ENCODE measurements around the gene ABHD12.

ABHD12 gene

GRCh38 chr20:25296094-25297093, 94.2 kb downstream of the ABHD12 start:
- TF ChIP-seq, protein P1, sequence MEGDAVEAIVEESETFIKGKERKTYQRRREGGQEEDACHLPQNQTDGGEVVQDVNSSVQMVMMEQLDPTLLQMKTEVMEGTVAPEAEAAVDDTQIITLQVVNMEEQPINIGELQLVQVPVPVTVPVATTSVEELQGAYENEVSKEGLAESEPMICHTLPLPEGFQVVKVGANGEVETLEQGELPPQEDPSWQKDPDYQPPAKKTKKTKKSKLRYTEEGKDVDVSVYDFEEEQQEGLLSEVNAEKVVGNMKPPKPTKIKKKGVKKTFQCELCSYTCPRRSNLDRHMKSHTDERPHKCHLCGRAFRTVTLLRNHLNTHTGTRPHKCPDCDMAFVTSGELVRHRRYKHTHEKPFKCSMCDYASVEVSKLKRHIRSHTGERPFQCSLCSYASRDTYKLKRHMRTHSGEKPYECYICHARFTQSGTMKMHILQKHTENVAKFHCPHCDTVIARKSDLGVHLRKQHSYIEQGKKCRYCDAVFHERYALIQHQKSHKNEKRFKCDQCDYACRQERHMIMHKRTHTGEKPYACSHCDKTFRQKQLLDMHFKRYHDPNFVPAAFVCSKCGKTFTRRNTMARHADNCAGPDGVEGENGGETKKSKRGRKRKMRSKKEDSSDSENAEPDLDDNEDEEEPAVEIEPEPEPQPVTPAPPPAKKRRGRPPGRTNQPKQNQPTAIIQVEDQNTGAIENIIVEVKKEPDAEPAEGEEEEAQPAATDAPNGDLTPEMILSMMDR (conservative IDR thresholded peaks at IDR 0.05; ENCODE audit: low read depth, low read length) = peak; percentile 58
- no peak for DNase-seq (ENCODE audit: low read depth)
- no peak overlapping the region for H3K4me3 ChIP-seq (ENCODE audit: low read length)

GRCh38 chr20:25295386-25296093, 95.1 kb downstream of the ABHD12 start:
- TF ChIP-seq, protein P1 (conservative IDR thresholded peaks at IDR 0.05; ENCODE audit: low read depth, low read length) = peak; percentile 1
- DNase-seq (ENCODE audit: low read depth) = no peak
- no peak overlapping the region for H3K4me3 ChIP-seq (ENCODE audit: low read length)

DNA sequence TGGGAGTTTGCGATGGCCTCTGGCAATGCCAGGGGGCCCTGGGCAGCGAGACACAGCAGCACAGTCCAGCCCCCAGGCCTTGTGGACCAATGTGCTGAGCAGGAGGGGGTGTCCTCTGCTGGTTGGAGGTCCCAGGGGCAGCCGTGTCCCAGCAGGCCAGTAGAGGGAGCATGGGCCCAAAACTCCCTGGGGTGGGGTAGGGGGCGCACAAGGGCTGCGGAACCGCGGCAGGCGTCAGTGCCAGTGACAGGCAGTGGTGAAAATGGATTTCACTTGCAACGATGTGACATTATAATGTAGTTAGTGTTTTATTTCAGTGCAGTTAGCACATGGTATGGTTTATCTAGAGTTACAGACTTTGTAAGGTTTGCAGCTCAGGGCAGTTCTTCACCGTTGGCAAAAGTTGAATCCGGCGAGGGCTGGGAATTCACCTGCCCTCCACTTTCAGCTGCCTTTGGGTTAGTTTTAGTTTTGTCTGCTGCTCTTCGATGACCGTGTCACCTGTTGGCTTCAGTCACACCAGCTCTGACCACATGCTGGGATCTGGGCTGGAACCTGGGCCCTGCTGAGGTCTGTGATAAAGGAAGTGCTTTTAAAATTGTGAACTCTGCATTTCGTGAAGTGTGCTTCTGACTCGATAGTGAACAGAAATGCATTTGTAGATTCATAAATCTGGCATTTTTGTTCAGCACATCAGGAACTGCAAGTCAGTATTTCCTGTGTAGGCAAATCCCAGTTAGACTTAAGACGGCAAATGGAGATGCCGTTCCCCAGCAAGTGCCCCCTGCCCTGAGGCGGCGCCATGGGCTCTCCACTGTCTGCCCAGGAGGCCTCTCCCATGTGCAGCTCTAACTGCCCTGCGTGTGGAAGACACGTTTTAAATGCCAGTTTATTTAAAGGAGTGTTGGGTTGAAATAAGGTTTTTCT, 95.9 kb downstream of the ABHD12 start:
- no peak for DNase-seq (ENCODE audit: low read depth)
- TF ChIP-seq, protein P1 (conservative IDR thresholded peaks at IDR 0.05; ENCODE audit: low read depth, low read length) = peak; percentile 100
- no peak overlapping the region for H3K4me3 ChIP-seq (ENCODE audit: low read length)

DNA sequence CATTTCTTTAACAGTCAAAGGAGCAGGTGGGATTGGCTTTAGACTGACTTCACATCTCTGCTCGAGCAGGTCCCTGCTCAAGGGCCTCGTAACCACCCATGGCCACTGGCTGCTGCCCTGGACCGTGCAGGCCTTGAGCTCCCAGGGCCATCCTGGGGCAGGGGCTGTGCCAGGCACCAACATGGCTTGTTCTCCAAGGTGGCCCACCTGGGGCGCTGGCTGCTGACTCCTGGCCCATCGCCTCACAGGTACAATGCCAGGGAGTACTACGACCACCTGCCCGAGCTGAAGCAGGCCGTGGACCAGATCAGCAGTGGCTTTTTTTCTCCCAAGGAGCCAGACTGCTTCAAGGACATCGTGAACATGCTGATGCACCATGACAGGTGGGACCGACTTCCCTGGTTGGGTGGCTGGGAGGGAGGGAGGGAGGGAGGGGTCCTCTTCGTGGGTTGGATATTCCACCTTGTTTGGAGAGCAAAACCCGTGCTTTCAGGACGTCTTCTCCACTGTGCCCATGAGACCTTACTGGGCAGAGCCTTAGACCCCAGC, 96.7 kb downstream of the ABHD12 start:
- H3K4me3 ChIP-seq (ENCODE audit: low read length) = no peak overlapping the region
- TF ChIP-seq, protein P1 (conservative IDR thresholded peaks at IDR 0.05; ENCODE audit: low read depth, low read length) = no peak
- DNase-seq (ENCODE audit: low read depth) = no peak

- TF ChIP-seq, protein P1 (conservative IDR thresholded peaks at IDR 0.05; ENCODE audit: low read depth, low read length) = no peak
- H3K4me3 ChIP-seq (ENCODE audit: low read length) = no peak overlapping the region
- no peak for DNase-seq (ENCODE audit: low read depth)
Observed at GRCh38 chr20:25293507-25293906, 97.1 kb downstream of the ABHD12 start.

- no peak for DNase-seq (ENCODE audit: low read depth)
- TF ChIP-seq, protein P1 (conservative IDR thresholded peaks at IDR 0.05; ENCODE audit: low read depth, low read length) = no peak
- H3K4me3 ChIP-seq (ENCODE audit: low read length) = no peak overlapping the region
Observed at GRCh38 chr20:25292176-25292891, 98.3 kb downstream of the ABHD12 start.

Data from retinal pigment epithelial cell (primary cell).